ENCODE results near the gene GPHA2. TPM values are rescaled to one million over a fixed set of nuclear protein-coding genes. Genes with fewer than 3 reads are reported as not detected.

Gene GPHA2
- total and polyA plus RNA-seq, 2 of the 13 experiments (the other 11 are each of a cell fraction or from before 2014, with no cell fraction given) = 13.0 to 19.1 TPM

DNA sequence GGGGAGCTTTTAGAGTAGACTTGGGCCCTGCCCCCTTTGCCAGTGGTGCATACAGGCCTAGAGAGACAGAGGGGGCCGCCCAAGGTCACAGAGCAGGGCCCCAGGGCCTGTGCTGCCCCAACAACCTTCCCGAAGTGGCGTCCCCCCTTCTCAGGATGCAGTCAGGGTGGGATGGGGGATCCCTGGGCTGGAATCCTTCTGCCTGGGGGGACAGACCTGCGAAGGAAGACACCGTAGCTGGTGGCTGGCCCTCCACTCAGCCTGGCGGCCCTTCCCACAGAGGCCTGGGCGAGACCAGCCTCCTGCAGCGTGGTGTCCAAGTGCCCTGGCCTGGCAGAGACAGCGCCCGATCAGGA is 42.9 kb downstream of the GPHA2 start (continued):
- TF ChIP-seq, protein P1, sequence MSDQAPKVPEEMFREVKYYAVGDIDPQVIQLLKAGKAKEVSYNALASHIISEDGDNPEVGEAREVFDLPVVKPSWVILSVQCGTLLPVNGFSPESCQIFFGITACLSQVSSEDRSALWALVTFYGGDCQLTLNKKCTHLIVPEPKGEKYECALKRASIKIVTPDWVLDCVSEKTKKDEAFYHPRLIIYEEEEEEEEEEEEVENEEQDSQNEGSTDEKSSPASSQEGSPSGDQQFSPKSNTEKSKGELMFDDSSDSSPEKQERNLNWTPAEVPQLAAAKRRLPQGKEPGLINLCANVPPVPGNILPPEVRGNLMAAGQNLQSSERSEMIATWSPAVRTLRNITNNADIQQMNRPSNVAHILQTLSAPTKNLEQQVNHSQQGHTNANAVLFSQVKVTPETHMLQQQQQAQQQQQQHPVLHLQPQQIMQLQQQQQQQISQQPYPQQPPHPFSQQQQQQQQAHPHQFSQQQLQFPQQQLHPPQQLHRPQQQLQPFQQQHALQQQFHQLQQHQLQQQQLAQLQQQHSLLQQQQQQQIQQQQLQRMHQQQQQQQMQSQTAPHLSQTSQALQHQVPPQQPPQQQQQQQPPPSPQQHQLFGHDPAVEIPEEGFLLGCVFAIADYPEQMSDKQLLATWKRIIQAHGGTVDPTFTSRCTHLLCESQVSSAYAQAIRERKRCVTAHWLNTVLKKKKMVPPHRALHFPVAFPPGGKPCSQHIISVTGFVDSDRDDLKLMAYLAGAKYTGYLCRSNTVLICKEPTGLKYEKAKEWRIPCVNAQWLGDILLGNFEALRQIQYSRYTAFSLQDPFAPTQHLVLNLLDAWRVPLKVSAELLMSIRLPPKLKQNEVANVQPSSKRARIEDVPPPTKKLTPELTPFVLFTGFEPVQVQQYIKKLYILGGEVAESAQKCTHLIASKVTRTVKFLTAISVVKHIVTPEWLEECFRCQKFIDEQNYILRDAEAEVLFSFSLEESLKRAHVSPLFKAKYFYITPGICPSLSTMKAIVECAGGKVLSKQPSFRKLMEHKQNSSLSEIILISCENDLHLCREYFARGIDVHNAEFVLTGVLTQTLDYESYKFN (CRISPR knock-in tag; conservative IDR thresholded peaks at IDR 0.05) = no peak
- TF ChIP-seq ZNF124 (CRISPR knock-in tag; IDR thresholded peaks at IDR 0.05) = no peak
- TF ChIP-seq ZNF441 (CRISPR knock-in tag; IDR thresholded peaks at IDR 0.05; ENCODE audit: borderline replicate concordance) = no peak
- TF ChIP-seq, protein P2, sequence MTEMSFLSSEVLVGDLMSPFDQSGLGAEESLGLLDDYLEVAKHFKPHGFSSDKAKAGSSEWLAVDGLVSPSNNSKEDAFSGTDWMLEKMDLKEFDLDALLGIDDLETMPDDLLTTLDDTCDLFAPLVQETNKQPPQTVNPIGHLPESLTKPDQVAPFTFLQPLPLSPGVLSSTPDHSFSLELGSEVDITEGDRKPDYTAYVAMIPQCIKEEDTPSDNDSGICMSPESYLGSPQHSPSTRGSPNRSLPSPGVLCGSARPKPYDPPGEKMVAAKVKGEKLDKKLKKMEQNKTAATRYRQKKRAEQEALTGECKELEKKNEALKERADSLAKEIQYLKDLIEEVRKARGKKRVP (CRISPR knock-in tag; IDR thresholded peaks at IDR 0.05) = no peak
- no peak for TF ChIP-seq TP53 (CRISPR knock-in tag; conservative IDR thresholded peaks at IDR 0.05)
- TF ChIP-seq, protein P3, sequence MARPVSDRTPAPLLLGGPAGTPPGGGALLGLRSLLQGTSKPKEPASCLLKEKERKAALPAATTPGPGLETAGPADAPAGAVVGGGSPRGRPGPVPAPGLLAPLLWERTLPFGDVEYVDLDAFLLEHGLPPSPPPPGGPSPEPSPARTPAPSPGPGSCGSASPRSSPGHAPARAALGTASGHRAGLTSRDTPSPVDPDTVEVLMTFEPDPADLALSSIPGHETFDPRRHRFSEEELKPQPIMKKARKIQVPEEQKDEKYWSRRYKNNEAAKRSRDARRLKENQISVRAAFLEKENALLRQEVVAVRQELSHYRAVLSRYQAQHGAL (CRISPR knock-in tag; IDR thresholded peaks at IDR 0.05; ENCODE audit: not compliant biosample characterization) = no peak
- peak; percentile 11; the same call in 1 of the 2 replicates for TF ChIP-seq ZKSCAN5 (CRISPR knock-in tag; IDR thresholded peaks at IDR 0.05)
- TF ChIP-seq CBX1 (IDR thresholded peaks at IDR 0.05; ENCODE audit: low read depth) = no peak
- no peak for TF ChIP-seq ARNTL (CRISPR knock-in tag; IDR thresholded peaks at IDR 0.05)
- TF ChIP-seq, protein P4, sequence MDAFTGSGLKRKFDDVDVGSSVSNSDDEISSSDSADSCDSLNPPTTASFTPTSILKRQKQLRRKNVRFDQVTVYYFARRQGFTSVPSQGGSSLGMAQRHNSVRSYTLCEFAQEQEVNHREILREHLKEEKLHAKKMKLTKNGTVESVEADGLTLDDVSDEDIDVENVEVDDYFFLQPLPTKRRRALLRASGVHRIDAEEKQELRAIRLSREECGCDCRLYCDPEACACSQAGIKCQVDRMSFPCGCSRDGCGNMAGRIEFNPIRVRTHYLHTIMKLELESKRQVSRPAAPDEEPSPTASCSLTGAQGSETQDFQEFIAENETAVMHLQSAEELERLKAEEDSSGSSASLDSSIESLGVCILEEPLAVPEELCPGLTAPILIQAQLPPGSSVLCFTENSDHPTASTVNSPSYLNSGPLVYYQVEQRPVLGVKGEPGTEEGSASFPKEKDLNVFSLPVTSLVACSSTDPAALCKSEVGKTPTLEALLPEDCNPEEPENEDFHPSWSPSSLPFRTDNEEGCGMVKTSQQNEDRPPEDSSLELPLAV (CRISPR knock-in tag; conservative IDR thresholded peaks at IDR 0.05; ENCODE audit: low read depth) = no peak
- no peak for TF ChIP-seq ZSCAN22 (CRISPR knock-in tag; IDR thresholded peaks at IDR 0.05)
- TF ChIP-seq, protein P5, sequence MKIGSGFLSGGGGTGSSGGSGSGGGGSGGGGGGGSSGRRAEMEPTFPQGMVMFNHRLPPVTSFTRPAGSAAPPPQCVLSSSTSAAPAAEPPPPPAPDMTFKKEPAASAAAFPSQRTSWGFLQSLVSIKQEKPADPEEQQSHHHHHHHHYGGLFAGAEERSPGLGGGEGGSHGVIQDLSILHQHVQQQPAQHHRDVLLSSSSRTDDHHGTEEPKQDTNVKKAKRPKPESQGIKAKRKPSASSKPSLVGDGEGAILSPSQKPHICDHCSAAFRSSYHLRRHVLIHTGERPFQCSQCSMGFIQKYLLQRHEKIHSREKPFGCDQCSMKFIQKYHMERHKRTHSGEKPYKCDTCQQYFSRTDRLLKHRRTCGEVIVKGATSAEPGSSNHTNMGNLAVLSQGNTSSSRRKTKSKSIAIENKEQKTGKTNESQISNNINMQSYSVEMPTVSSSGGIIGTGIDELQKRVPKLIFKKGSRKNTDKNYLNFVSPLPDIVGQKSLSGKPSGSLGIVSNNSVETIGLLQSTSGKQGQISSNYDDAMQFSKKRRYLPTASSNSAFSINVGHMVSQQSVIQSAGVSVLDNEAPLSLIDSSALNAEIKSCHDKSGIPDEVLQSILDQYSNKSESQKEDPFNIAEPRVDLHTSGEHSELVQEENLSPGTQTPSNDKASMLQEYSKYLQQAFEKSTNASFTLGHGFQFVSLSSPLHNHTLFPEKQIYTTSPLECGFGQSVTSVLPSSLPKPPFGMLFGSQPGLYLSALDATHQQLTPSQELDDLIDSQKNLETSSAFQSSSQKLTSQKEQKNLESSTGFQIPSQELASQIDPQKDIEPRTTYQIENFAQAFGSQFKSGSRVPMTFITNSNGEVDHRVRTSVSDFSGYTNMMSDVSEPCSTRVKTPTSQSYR (CRISPR knock-in tag; IDR thresholded peaks at IDR 0.05; ENCODE audit: borderline replicate concordance) = no peak
- TF ChIP-seq ZMYM3 (CRISPR knock-in tag; IDR thresholded peaks at IDR 0.05) = no peak
- TF ChIP-seq TOE1 (CRISPR knock-in tag; IDR thresholded peaks at IDR 0.05) = no peak
- TF ChIP-seq WIZ (CRISPR knock-in tag; IDR thresholded peaks at IDR 0.05) = 0 out of 2 replicates have a peak, but pooled peaks have one; percentile 51
- TF ChIP-seq CBFB (CRISPR knock-in tag; IDR thresholded peaks at IDR 0.05) = no peak
- TF ChIP-seq ARNT2 (CRISPR knock-in tag; IDR thresholded peaks at IDR 0.05; ENCODE audit: low read depth) = no peak
- no peak for TF ChIP-seq CEBPG (CRISPR knock-in tag; IDR thresholded peaks at IDR 0.05)
- TF ChIP-seq, protein P6, sequence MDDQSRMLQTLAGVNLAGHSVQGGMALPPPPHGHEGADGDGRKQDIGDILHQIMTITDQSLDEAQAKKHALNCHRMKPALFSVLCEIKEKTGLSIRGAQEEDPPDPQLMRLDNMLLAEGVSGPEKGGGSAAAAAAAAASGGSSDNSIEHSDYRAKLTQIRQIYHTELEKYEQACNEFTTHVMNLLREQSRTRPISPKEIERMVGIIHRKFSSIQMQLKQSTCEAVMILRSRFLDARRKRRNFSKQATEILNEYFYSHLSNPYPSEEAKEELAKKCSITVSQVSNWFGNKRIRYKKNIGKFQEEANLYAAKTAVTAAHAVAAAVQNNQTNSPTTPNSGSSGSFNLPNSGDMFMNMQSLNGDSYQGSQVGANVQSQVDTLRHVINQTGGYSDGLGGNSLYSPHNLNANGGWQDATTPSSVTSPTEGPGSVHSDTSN (CRISPR knock-in tag; IDR thresholded peaks at IDR 0.05; ENCODE audit: borderline replicate concordance) = no peak
- no peak for TF ChIP-seq ZSCAN30 (CRISPR knock-in tag; IDR thresholded peaks at IDR 0.05)
- TF ChIP-seq JUND (CRISPR knock-in tag; IDR thresholded peaks at IDR 0.05) = no peak

Data from HepG2 (cell line).